PC-3 (cell line): ENCODE data around the gene SLC43A2. TPM values are rescaled to one million over a fixed set of nuclear protein-coding genes. Genes with fewer than 3 reads are reported as not detected.

Experiments used
- ATAC-seq: fragments of 200-7000 bp; cut with Tn5 transposase; 2 replicates; pipeline ENCODE4 v1.9.1; 2020; ENCODE audit warnings: mild to moderate bottlenecking, moderate library complexity
- BruUV-seq: library from RNA; stranded (reverse); fragments of 400-500 nt; replicated peaks from 2 replicates; lab custom pipeline; 2021; lab: Mats Ljungman, UMichigan
- CTCF ChIA-PET: fragments of 300-600 bp; sonication (Branson Sonifier 250); formaldehyde crosslinking; loops from one replicate; lab custom pipeline; 2022; ENCODE audit warnings: antibody characterized with exemption; lab: Charles Lee
- POLR2A ChIA-PET: fragments of 300-600 bp; sonication (Branson Sonifier 250); formaldehyde crosslinking; loops from one replicate; lab custom pipeline; 2022; ENCODE audit warnings: antibody characterized with exemption; ENCODE audit not compliant: unreplicated experiment; lab: Charles Lee
- DNase-seq: peaks from one replicate; pipeline ENCODE4 v3.0.0-alpha.2; 2015
- H2AFZ ChIP-seq: fragments of 300-600 bp; sonication (generic); 2 replicates; pipeline ENCODE4 v1.6.0; 2016; ENCODE audit warnings: antibody characterized with exemption, low read length
- H3F3A ChIP-seq: fragments of 300-600 bp; sonication (generic); one replicate; pipeline ENCODE4 v1.6.0; 2017; ENCODE audit warnings: antibody characterized with exemption, low read length, control low read depth, mild to moderate bottlenecking; ENCODE audit not compliant: unreplicated experiment
- H3K27ac ChIP-seq: fragments of 300-600 bp; sonication (generic); 2 replicates; pipeline ENCODE4 v1.5.1; 2016; ENCODE audit warnings: mild to moderate bottlenecking, low read length
- H3K27me3 ChIP-seq: fragments of 300-600 bp; sonication (generic); 2 replicates; pipeline ENCODE4 v1.6.1; 2016; ENCODE audit warnings: low read length, mixed read lengths
- H3K36me3 ChIP-seq: fragments of 300-600 bp; sonication (generic); 2 replicates; pipeline ENCODE4 v1.6.1; 2016; ENCODE audit warnings: low read depth, mixed run types, low read length, mixed read lengths
- H3K4me1 ChIP-seq: fragments of 300-600 bp; sonication (generic); 2 replicates; pipeline ENCODE4 v1.5.1; 2016; ENCODE audit warnings: low read length; ENCODE audit not compliant: insufficient read depth
- H3K4me2 ChIP-seq: fragments of 300-600 bp; sonication (generic); 2 replicates; pipeline ENCODE4 v1.6.0; 2016; ENCODE audit warnings: low read length
- H3K4me3 ChIP-seq: fragments of 300-600 bp; sonication (generic); 2 replicates; pipeline ENCODE4 v1.5.1; 2016; ENCODE audit warnings: mild to moderate bottlenecking, low read length, mixed read lengths
- H3K79me2 ChIP-seq: fragments of 300-600 bp; sonication (generic); 2 replicates; pipeline ENCODE4 v1.6.1; 2017; ENCODE audit warnings: low read length, mixed read lengths
- H3K9ac ChIP-seq: fragments of 300-600 bp; sonication (generic); 2 replicates; pipeline ENCODE4 v1.6.0; 2016; ENCODE audit warnings: mild to moderate bottlenecking, low read length
- H3K9me2 ChIP-seq: fragments of 300-600 bp; sonication (generic); replicated peaks from 2 replicates; pipeline ENCODE4 v1.6.1; 2016; ENCODE audit warnings: mixed run types, low read length, mixed read lengths
- H3K9me3 ChIP-seq: fragments of 300-600 bp; sonication (generic); 2 replicates; pipeline ENCODE4 v1.6.1; 2016; ENCODE audit warnings: low read length, mixed read lengths
- H4K20me1 ChIP-seq: fragments of 300-600 bp; sonication (generic); 2 replicates; pipeline ENCODE4 v1.6.1; 2016; ENCODE audit warnings: low read length, mixed read lengths
- EZH2 ChIP-seq: fragments of 300-600 bp; sonication (generic); IDR thresholded peaks from one replicate; pipeline ENCODE4 v1.6.1; 2017; ENCODE audit warnings: antibody characterized with exemption, mild to moderate bottlenecking, low read length; ENCODE audit not compliant: unreplicated experiment
- EZH2phosphoT487 ChIP-seq: fragments of 300-600 bp; sonication (generic); IDR thresholded peaks from 2 replicates; pipeline ENCODE4 v1.6.1; 2018; ENCODE audit warnings: mild to moderate bottlenecking, antibody characterized with exemption, low read length, borderline replicate concordance
- intact Hi-C: fragments of 100-400 bp; cut with micrococcal nuclease; formaldehyde crosslinking; loops from 2 replicates; pipeline ENCODE4 v1.9.0; 2023
- total RNA-seq: library from RNA; depleted of rRNA; stranded (reverse); fragments of >200 nt; gene quantifications from 2 replicates; pipeline ENCODE4 v1.2.3, GENCODE V29; 2014
- TF ChIP-seq, protein P1 (sequence below): fragments of 300-600 bp; sonication (generic); conservative IDR thresholded peaks from 2 replicates; pipeline ENCODE4 v1.5.1; 2017; ENCODE audit warnings: antibody characterized with exemption, low read depth, mild to moderate bottlenecking, low read length

Gene SLC43A2
- total RNA-seq, 1 experiment from 2014 or later = 6.2 TPM

- Histone ChIP-seq H3K27me3 (no peaks in the 10 kb centered on the region), H3K4me3 (no peak overlapping the region), H3K4me2 (no peak overlapping the region), H3K9ac (no peak overlapping the region), H3K36me3 (no peaks in the 10 kb centered on the region), H3F3A (no peaks in the 10 kb centered on the region), H3K27ac (no peak overlapping the region), H4K20me1 (peaks cover 4% of the 10 kb centered on the region; the same call in 1 of the 2 replicates), H3K9me3 (no peaks in the 10 kb centered on the region), H3K9me2 (no peaks in the 10 kb centered on the region), H3K4me1 (peaks cover 13% of the 10 kb centered on the region), H2AFZ (no peak overlapping the region), H3K79me2 (no peaks in the 10 kb centered on the region)
- CTCF ChIA-PET = no interaction called here
- ATAC-seq (no peak), DNase-seq (no peak)
- BruUV-seq = no TSS peak
- TF ChIP-seq EZH2phosphoT487 = no peak
- no peak for TF ChIP-seq EZH2
- TF ChIP-seq, protein P1, sequence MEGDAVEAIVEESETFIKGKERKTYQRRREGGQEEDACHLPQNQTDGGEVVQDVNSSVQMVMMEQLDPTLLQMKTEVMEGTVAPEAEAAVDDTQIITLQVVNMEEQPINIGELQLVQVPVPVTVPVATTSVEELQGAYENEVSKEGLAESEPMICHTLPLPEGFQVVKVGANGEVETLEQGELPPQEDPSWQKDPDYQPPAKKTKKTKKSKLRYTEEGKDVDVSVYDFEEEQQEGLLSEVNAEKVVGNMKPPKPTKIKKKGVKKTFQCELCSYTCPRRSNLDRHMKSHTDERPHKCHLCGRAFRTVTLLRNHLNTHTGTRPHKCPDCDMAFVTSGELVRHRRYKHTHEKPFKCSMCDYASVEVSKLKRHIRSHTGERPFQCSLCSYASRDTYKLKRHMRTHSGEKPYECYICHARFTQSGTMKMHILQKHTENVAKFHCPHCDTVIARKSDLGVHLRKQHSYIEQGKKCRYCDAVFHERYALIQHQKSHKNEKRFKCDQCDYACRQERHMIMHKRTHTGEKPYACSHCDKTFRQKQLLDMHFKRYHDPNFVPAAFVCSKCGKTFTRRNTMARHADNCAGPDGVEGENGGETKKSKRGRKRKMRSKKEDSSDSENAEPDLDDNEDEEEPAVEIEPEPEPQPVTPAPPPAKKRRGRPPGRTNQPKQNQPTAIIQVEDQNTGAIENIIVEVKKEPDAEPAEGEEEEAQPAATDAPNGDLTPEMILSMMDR = no peak
- intact Hi-C loops = no loop called here
- POLR2A ChIA-PET = no interaction called here
Measured at GRCh38 chr17:1588821-1589585, 39.6 kb downstream of the SLC43A2 start.

DNA sequence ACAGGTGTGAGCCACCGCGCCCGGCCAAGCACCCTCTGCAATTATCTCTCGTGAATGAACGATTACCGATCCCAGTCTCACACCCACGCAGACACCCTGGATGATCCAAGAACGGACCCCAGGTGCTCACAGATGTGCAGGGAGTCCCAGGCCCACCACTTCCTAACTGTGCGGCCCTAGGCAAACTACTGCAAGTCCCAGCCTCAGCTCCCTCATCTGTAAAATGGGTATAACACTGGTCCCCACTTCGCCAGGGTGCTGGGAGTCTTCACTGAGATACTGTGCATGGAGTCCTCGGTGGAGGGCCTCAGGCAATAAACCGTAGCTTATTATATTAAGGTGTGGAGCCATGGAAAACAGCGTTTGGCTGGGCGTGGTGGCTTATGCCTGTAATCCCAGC, 44.5 kb downstream of the SLC43A2 start:
- intact Hi-C loops = no loop called here
- ChIA-PET POLR2A (no interaction called here), CTCF (no interaction called here)
- Histone ChIP-seq H3K27me3 (no peaks in the 10 kb centered on the region), H3K9me3 (no peaks in the 10 kb centered on the region), H3K79me2 (no peaks in the 10 kb centered on the region), H3K4me1 (no peaks in the 10 kb centered on the region), H3K27ac (no peak overlapping the region), H3K9me2 (no peaks in the 10 kb centered on the region), H3K4me2 (no peak overlapping the region), H3K36me3 (no peaks in the 10 kb centered on the region), H3F3A (no peaks in the 10 kb centered on the region), H3K4me3 (no peak overlapping the region), H2AFZ (no peak overlapping the region), H4K20me1 (no peaks in the 10 kb centered on the region), H3K9ac (no peak overlapping the region)
- TF ChIP-seq, protein P1 = no peak
- no TSS peak for BruUV-seq
- DNase-seq (no peak), ATAC-seq (no peak)

DNA sequence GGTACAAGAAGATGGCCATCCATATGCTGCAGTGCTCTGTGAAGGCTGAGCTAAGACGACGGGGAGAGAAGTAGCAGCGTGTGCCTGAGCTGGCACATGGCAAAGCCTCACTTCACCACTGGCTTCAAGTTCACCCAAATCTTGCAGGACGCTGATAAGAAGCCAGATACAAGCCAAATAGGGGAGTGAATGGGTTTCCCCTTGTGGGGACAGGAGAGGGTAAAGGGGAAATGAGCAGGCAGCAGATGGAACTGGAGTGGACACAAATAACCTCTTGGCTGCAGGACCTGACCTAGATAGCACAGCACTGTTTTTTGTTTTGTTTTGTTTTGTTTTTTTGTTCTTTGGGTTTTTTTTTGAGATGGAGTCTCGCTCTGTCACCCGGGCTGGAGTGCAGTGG, 45.1 kb downstream of the SLC43A2 start:
- TF ChIP-seq, protein P1 = no peak
- TF ChIP-seq EZH2phosphoT487 (no peak), EZH2 (no peak)
- CTCF ChIA-PET = no interaction called here
- intact Hi-C loops = no loop called here

More for the DNA sequence above, 45.1 kb downstream of the SLC43A2 start:
- H3K4me1 ChIP-seq = no peaks in the 10 kb centered on the region
- no peak overlapping the region for H3K9ac ChIP-seq
- no peaks in the 10 kb centered on the region for H3F3A ChIP-seq
- no peaks in the 10 kb centered on the region for H3K27me3 ChIP-seq
- no TSS peak for BruUV-seq
- H3K9me2 ChIP-seq = no peaks in the 10 kb centered on the region
- H3K79me2 ChIP-seq = no peaks in the 10 kb centered on the region
- H3K27ac ChIP-seq = no peak overlapping the region
- H3K4me3 ChIP-seq = no peak overlapping the region
- H2AFZ ChIP-seq = no peak overlapping the region
- H3K4me2 ChIP-seq = no peak overlapping the region
- H3K9me3 ChIP-seq = no peaks in the 10 kb centered on the region
- POLR2A ChIA-PET = no interaction called here
- no peaks in the 10 kb centered on the region for H3K36me3 ChIP-seq
- ATAC-seq = no peak
- no peaks in the 10 kb centered on the region for H4K20me1 ChIP-seq
- DNase-seq = no peak
